Measurements from ENCODE around the gene MAST2.

DNA sequence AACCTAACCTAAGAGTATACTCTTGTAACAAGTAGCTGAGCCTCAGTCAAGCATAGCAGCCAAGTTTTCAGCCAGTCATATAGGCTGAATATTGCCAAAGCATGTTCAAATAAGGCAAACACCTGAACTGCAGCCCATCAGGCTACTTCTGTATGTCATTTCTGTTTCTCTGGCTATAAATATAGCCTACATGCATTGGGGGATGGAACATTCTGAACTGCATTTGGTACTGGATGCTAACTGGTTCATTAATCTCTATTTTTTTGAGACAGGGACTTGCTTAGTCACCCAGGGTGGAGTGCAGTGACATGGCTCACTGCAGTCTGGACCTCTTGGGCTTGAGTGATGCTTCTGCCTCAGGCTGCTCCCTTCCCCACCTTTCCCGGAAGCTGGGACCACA is 37.3 kb downstream of the MAST2 start:
- TF ChIP-seq, protein P1, sequence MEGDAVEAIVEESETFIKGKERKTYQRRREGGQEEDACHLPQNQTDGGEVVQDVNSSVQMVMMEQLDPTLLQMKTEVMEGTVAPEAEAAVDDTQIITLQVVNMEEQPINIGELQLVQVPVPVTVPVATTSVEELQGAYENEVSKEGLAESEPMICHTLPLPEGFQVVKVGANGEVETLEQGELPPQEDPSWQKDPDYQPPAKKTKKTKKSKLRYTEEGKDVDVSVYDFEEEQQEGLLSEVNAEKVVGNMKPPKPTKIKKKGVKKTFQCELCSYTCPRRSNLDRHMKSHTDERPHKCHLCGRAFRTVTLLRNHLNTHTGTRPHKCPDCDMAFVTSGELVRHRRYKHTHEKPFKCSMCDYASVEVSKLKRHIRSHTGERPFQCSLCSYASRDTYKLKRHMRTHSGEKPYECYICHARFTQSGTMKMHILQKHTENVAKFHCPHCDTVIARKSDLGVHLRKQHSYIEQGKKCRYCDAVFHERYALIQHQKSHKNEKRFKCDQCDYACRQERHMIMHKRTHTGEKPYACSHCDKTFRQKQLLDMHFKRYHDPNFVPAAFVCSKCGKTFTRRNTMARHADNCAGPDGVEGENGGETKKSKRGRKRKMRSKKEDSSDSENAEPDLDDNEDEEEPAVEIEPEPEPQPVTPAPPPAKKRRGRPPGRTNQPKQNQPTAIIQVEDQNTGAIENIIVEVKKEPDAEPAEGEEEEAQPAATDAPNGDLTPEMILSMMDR (IDR thresholded peaks at IDR 0.05; ENCODE audit: low read depth, low read length) = no peak
- TF ChIP-seq POLR2A (IDR thresholded peaks at IDR 0.05; ENCODE audit: extremely low read depth, insufficient read length) = no peak
- TF ChIP-seq, protein P2, sequence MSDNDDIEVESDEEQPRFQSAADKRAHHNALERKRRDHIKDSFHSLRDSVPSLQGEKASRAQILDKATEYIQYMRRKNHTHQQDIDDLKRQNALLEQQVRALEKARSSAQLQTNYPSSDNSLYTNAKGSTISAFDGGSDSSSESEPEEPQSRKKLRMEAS (IDR thresholded peaks at IDR 0.05; ENCODE audit: low read depth, low read length) = no peak
